Measurements from ENCODE around the gene PDZD11. TPM values are rescaled to one million over a fixed set of nuclear protein-coding genes. Genes with fewer than 3 reads are reported as not detected.

Gene PDZD11
- total and polyA plus RNA-seq, 9 of the 15 experiments (the other 6 are each of a cell fraction or from before 2014, with no cell fraction given): 21.9 to 109 (median 36.4) TPM

- TF ChIP-seq REST (IDR thresholded peaks at IDR 0.05; ENCODE audit: borderline replicate concordance): peak; percentile 72
- TF ChIP-seq REST (CRISPR knock-in tag; IDR thresholded peaks at IDR 0.05; ENCODE audit: low read depth): no peak
- no peak for TF ChIP-seq EGR1 (conservative IDR thresholded peaks at IDR 0.05)
- no peak for TF ChIP-seq POLR3G (IDR thresholded peaks at IDR 0.05; ENCODE audit: extremely low read depth, insufficient read length, insufficient replicate concordance)
- no peak for TF ChIP-seq ATF1 (CRISPR knock-in tag; IDR thresholded peaks at IDR 0.05)
- no peak for TF ChIP-seq ATF1 (tag; IDR thresholded peaks at IDR 0.05)
- TF ChIP-seq HNRNPH1 (optimal IDR thresholded peaks at IDR 0.05; ENCODE audit: low read depth, low read length): no peak
- no peak for TF ChIP-seq ZNF23 (CRISPR knock-in tag; IDR thresholded peaks at IDR 0.05)
These were observed 26.7 kb downstream of the PDZD11 start (continued) for GRCh38 chrX:70262952-70263567.
